ENCODE measurements around the gene CACNG7. TPM values are rescaled to one million over a fixed set of nuclear protein-coding genes. Genes with fewer than 3 reads are reported as not detected.

Gene CACNG7
- total RNA-seq, 1 experiment from 2014 or later: not detected

DNA sequence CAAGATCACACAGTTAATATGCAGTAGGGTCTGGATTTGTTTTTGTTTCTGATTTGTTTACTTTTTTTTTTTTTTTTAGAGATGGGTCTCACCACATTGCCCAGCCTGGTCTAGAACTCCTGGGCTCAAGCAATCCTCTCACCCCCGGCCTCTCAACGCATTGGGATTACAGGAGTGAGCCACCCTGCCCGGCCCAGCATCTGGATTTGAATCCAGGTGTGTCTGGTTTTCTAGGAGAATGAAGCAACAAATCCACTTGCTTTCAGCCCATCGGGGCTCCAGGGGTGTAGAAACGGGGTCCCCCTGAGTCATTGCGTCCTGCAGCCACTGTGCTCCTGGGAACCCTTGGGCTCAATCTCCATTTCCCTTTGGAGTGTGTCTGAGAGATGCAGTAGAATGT lies 60.3 kb downstream of the CACNG7 start:
- BruUV-seq (replicated peaks): no TSS peak
- no peak for TF ChIP-seq CTCF (conservative IDR thresholded peaks at IDR 0.05; ENCODE audit: low read depth, low read length)
- no peak for TF ChIP-seq EZH2 (IDR thresholded peaks at IDR 0.05; ENCODE audit: borderline replicate concordance, low read depth, low read length, poor library complexity, severe bottlenecking)
- ChIA-PET CTCF (no interaction called here), POLR2A (ENCODE audit: low non-redundant PET) (interaction anchor here (0.6 kb wide), 1 partner anchor 255 kb away, joined by 5 read pairs; no protein-coding TSS in a partner anchor)
- Histone ChIP-seq H3K4me1 (ENCODE audit: insufficient read depth, low read length, poor library complexity, severe bottlenecking) (no peaks in the 10 kb centered on the region), H3K27me3 (replicated peaks; ENCODE audit: insufficient read depth, low read depth, low read length, poor library complexity) (no peaks in the 10 kb centered on the region), H3K9me3 (ENCODE audit: low read depth, low read length, poor library complexity, severe bottlenecking) (no peaks in the 10 kb centered on the region), H3K4me3 (ENCODE audit: low read depth, low read length, poor library complexity, severe bottlenecking) (no peak overlapping the region), H3K36me3 (ENCODE audit: insufficient read depth, low read length, poor library complexity, severe bottlenecking) (no peaks in the 10 kb centered on the region), H3K27ac (ENCODE audit: low read depth, low read length, poor library complexity, severe bottlenecking) (no peak overlapping the region)
- intact Hi-C loops (cut with micrococcal nuclease; ENCODE audit: unreplicated experiment): no loop called here
- no peak for DNase-seq (ENCODE audit: low spot score)

- Histone ChIP-seq H3K4me1 (ENCODE audit: insufficient read depth, low read length, poor library complexity, severe bottlenecking) (no peaks in the 10 kb centered on the region), H3K27ac (ENCODE audit: low read depth, low read length, poor library complexity, severe bottlenecking) (no peak overlapping the region), H3K9me3 (ENCODE audit: low read depth, low read length, poor library complexity, severe bottlenecking) (no peaks in the 10 kb centered on the region), H3K36me3 (ENCODE audit: insufficient read depth, low read length, poor library complexity, severe bottlenecking) (no peaks in the 10 kb centered on the region), H3K27me3 (replicated peaks; ENCODE audit: insufficient read depth, low read depth, low read length, poor library complexity) (no peaks in the 10 kb centered on the region), H3K4me3 (ENCODE audit: low read depth, low read length, poor library complexity, severe bottlenecking) (no peak overlapping the region)
- POLR2A ChIA-PET (ENCODE audit: low non-redundant PET): no interaction called here
- intact Hi-C loops (cut with micrococcal nuclease; ENCODE audit: unreplicated experiment): no loop called here
- BruUV-seq (replicated peaks): no TSS peak
- CTCF ChIA-PET: interaction anchor here (0.5 to 0.7 kb wide), 2 partner anchors 201 to 451 kb away, joined by 3 to 6 read pairs; partner anchors contain the start of gene TMC4
- DNase-seq (ENCODE audit: low spot score): no peak
- no peak for TF ChIP-seq EZH2 (IDR thresholded peaks at IDR 0.05; ENCODE audit: borderline replicate concordance, low read depth, low read length, poor library complexity, severe bottlenecking)
- no peak for TF ChIP-seq CTCF (conservative IDR thresholded peaks at IDR 0.05; ENCODE audit: low read depth, low read length)
Observed at GRCh38 chr19:53971673-53972072, 62.6 kb downstream of the CACNG7 start.

- no peaks in the 10 kb centered on the region for H3K9me3 ChIP-seq (ENCODE audit: low read depth, low read length, poor library complexity, severe bottlenecking)
- no TSS peak for BruUV-seq (replicated peaks)
- H3K36me3 ChIP-seq (ENCODE audit: insufficient read depth, low read length, poor library complexity, severe bottlenecking): no peaks in the 10 kb centered on the region
- peak overlapping the region; percentile 35 for H3K4me3 ChIP-seq (ENCODE audit: low read depth, low read length, poor library complexity, severe bottlenecking)
- TF ChIP-seq EZH2 (IDR thresholded peaks at IDR 0.05; ENCODE audit: borderline replicate concordance, low read depth, low read length, poor library complexity, severe bottlenecking) (no peak), CTCF (conservative IDR thresholded peaks at IDR 0.05; ENCODE audit: low read depth, low read length) (no peak)
- peaks cover 23% of the 10 kb centered on the region for H3K4me1 ChIP-seq (ENCODE audit: insufficient read depth, low read length, poor library complexity, severe bottlenecking)
- H3K27ac ChIP-seq (ENCODE audit: low read depth, low read length, poor library complexity, severe bottlenecking): peak overlapping the region; percentile 61
- intact Hi-C loops (cut with micrococcal nuclease; ENCODE audit: unreplicated experiment): no loop called here
- no peaks in the 10 kb centered on the region for H3K27me3 ChIP-seq (replicated peaks; ENCODE audit: insufficient read depth, low read depth, low read length, poor library complexity)
- POLR2A ChIA-PET (ENCODE audit: low non-redundant PET): interaction anchor here (0.6 kb wide), 2 partner anchors 42 to 510 kb away, joined by 6 read pairs; no protein-coding TSS in a partner anchor
- peak; percentile 94 for DNase-seq (ENCODE audit: low spot score)
- CTCF ChIA-PET: no interaction called here
Observed at GRCh38 chr19:53977429-53977990, 68.4 kb downstream of the CACNG7 start.
